Liver (tissue), 9 donors: ENCODE measurements around the gene FOCAD. TPM values are rescaled to one million over a fixed set of nuclear protein-coding genes. Genes with fewer than 3 reads are reported as not detected.

Experiments used
- DNase-seq: peaks from one replicate; pipeline ENCODE4 v3.0.0-alpha.2; 2017; ENCODE audit warnings: low spot score
- H3K27ac ChIP-seq, 2 donors: one replicate each; pipeline ENCODE4 v1.7.0; 2013; ENCODE audit warnings: inconsistent platforms in 2 of 2, low read length in 2 of 2, control low read depth in 1 of 2, low read depth in 1 of 2, mild to moderate bottlenecking in 1 of 2
- H3K27me3 ChIP-seq, 4 donors: one replicate each; pipeline versions ENCODE4 v1.6.1 to v1.7.0; 2013; ENCODE audit warnings: low read length in 3 of 4, inconsistent platforms in 1 of 4, mild to moderate bottlenecking in 1 of 4, moderate library complexity in 1 of 4; ENCODE audit not compliant: control insufficient read depth in 4 of 4, insufficient read depth in 4 of 4
- H3K36me3 ChIP-seq, 4 donors: one replicate each; pipeline versions ENCODE4 v1.6.1 to v1.7.0; 2013; ENCODE audit warnings: low read length in 3 of 4, mild to moderate bottlenecking in 3 of 4, low read depth in 1 of 4, moderate library complexity in 1 of 4; ENCODE audit not compliant: control insufficient read depth in 4 of 4, insufficient read depth in 3 of 4
- H3K4me1 ChIP-seq, 4 donors: one replicate each; pipeline versions ENCODE4 v1.6.1 to v1.7.0; 2013; ENCODE audit warnings: low read length in 3 of 4, mild to moderate bottlenecking in 3 of 4, moderate library complexity in 1 of 4; ENCODE audit not compliant: control insufficient read depth in 4 of 4, insufficient read depth in 4 of 4
- H3K4me3 ChIP-seq, 3 donors: one replicate each; pipeline versions ENCODE4 v1.6.1 to v1.7.0; 2013; ENCODE audit warnings: low read length in 3 of 3, control low read depth in 1 of 3, low read depth in 1 of 3, mild to moderate bottlenecking in 1 of 3
- H3K9ac ChIP-seq, 2 donors: one replicate each; pipeline ENCODE4 v1.7.0; 2013; ENCODE audit warnings: low read length in 2 of 2, mild to moderate bottlenecking in 2 of 2, moderate library complexity in 2 of 2, control low read depth in 1 of 2, low read depth in 1 of 2
- H3K9me3 ChIP-seq, 4 donors: one replicate each; pipeline versions ENCODE4 v1.6.1 to v1.7.0; 2013; ENCODE audit warnings: low read length in 3 of 4; ENCODE audit not compliant: control insufficient read depth in 4 of 4
- ATF3 ChIP-seq: IDR thresholded peaks from 2 replicates; pipeline ENCODE4 v1.6.1; 2016; ENCODE audit warnings: antibody characterized with exemption
- CTCF ChIP-seq: fragments of 150-350 bp; IDR thresholded peaks from 2 replicates; pipeline ENCODE4 v1.5.1; 2017; ENCODE audit warnings: improper control_type of control experiment, low read depth, low read length; ENCODE audit not compliant: missing input control
- EGR1 ChIP-seq, 2 donors: IDR thresholded peaks; 2 replicates each; pipeline ENCODE4 v1.6.1; 2016 to 2018; ENCODE audit warnings: antibody characterized with exemption in 2 of 2, low read depth in 2 of 2
- FOXA1 ChIP-seq: IDR thresholded peaks from 2 replicates; pipeline ENCODE4 v1.6.1; 2016; ENCODE audit warnings: antibody characterized with exemption
- FOXA2 ChIP-seq: IDR thresholded peaks from 2 replicates; pipeline ENCODE4 v1.6.1; 2016; ENCODE audit warnings: antibody characterized with exemption
- GABPA ChIP-seq, 2 donors: IDR thresholded peaks in 1 of 2; conservative IDR thresholded peaks in 1 of 2; 2 replicates each; pipeline ENCODE4 v1.6.1; 2016; ENCODE audit warnings: antibody characterized with exemption in 2 of 2, mild to moderate bottlenecking in 1 of 2, moderate library complexity in 1 of 2
- HNF4A ChIP-seq, 2 donors: conservative IDR thresholded peaks; 2 replicates each; pipeline ENCODE4 v1.6.1; 2016; ENCODE audit warnings: antibody characterized with exemption in 2 of 2, mild to moderate bottlenecking in 2 of 2
- HNF4G ChIP-seq: IDR thresholded peaks from 2 replicates; pipeline ENCODE4 v1.6.1; 2016; ENCODE audit warnings: antibody characterized with exemption
- JUND ChIP-seq, 2 donors: IDR thresholded peaks; 2 replicates each; pipeline ENCODE4 v1.6.1; 2016; ENCODE audit warnings: antibody characterized with exemption in 2 of 2
- NR2F2 ChIP-seq: IDR thresholded peaks from 2 replicates; pipeline ENCODE4 v1.6.1; 2016; ENCODE audit warnings: antibody characterized with exemption
- RAD21 ChIP-seq, 2 donors: IDR thresholded peaks; 2 replicates each; pipeline ENCODE4 v1.6.1; 2016; ENCODE audit warnings: antibody characterized with exemption in 2 of 2, mild to moderate bottlenecking in 2 of 2
- RXRA ChIP-seq, 2 donors: IDR thresholded peaks; 2 replicates each; pipeline ENCODE4 v1.6.1; 2017 to 2018; ENCODE audit warnings: antibody characterized with exemption in 2 of 2, mild to moderate bottlenecking in 1 of 2
- SP1 ChIP-seq: IDR thresholded peaks from 2 replicates; pipeline ENCODE4 v1.6.1; 2018; ENCODE audit warnings: antibody characterized with exemption, mild to moderate bottlenecking
- TAF1 ChIP-seq: conservative IDR thresholded peaks from 2 replicates; pipeline ENCODE4 v1.6.1; 2016; ENCODE audit warnings: antibody characterized with exemption, mild to moderate bottlenecking
- YY1 ChIP-seq: IDR thresholded peaks from 2 replicates; pipeline ENCODE4 v1.6.1; 2016; ENCODE audit warnings: antibody characterized with exemption, mild to moderate bottlenecking
- ZBTB33 ChIP-seq: IDR thresholded peaks from 2 replicates; pipeline ENCODE4 v1.6.1; 2016; ENCODE audit warnings: antibody characterized with exemption
- WGBS: extraction: QIAGEN DNeasy Blood & Tissue Kit; methylation state at CpG from one replicate; pipeline ENCODE4 v1.1.7; 2013; 5-methylcytosine and 5-hydroxymethylcytosine counted together
- polyA plus RNA-seq, 2 donors: library from polyadenylated mRNA; stranded (reverse) in 1 of 2; unstranded in 1 of 2; fragments of 200-250 nt in 1 of 2; fragments of >200 nt in 1 of 2; fragmentation: Nextera tagmentation in 1 of 2; extraction: Ambion mirVana in 1 of 2; gene quantifications; one replicate each; pipeline versions ENCODE4 v1.2.1 to v1.2.3, GENCODE V29; 2013 to 2015
- total RNA-seq, 2 donors: library from RNA; depleted of rRNA; stranded (reverse); fragments of >200 nt; gene quantifications; one replicate each; pipeline ENCODE4 v1.2.3, GENCODE V29; 2014
- TF ChIP-seq, protein P1 (sequence below): IDR thresholded peaks from 2 replicates; pipeline ENCODE4 v1.6.1; 2016; ENCODE audit warnings: antibody characterized with exemption
- TF ChIP-seq, protein P2 (sequence below): IDR thresholded peaks from 2 replicates; pipeline ENCODE4 v1.6.1; 2016; ENCODE audit warnings: antibody characterized with exemption, mild to moderate bottlenecking
- donor health status: healthy.
- donor health status: healthy.
- donor health status: healthy.
- donor health status: healthy.
- donor health status: healthy.

FOCAD gene
- total and polyA plus RNA-seq, 4 donors = 3.2 to 21.0 (median 10.3) TPM

DNA sequence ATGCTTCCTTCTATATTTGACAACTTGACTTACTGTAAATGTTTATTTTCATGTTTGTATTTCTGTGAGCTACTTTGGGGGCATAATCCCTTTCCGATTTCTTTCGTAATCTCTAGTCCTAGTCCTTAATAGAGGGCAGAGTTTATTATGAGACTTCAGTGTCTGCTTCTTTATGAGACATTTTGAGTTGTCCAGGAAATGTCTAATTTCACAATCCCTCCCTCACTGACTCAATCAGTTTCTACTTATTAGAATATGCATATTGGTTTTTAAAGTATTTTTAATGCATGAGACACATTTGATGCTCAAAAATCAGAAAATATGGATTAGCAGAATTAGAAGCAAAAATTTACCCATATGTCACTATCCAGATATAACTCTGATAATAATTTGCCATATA, 160.9 kb downstream of the FOCAD start:
- peaks cover 0 to 2% (median 0%) of the 10 kb centered on the region in 4 donors for H3K9me3 ChIP-seq
- no peak overlapping the region for H3K27ac ChIP-seq
- H3K4me3 ChIP-seq = no peak overlapping the region
- WGBS = 91% methylated on average over 2 of the region's 2 CpGs
- DNase-seq = no peak
- no peaks in the 10 kb centered on the region for H3K27me3 ChIP-seq
- H3K36me3 ChIP-seq = no peaks in the 10 kb centered on the region
- no peaks in the 10 kb centered on the region for H3K4me1 ChIP-seq
- TF ChIP-seq FOXA1 = no peak
- H3K9ac ChIP-seq = no peak overlapping the region

- H3K9ac ChIP-seq = no peak overlapping the region
- WGBS = 76% methylated on average over 2 of the region's 2 CpGs
These were observed 164.4 kb downstream of the FOCAD start for GRCh38 chr9:20848490-20848889.

More at GRCh38 chr9:20848490-20848889, 164.4 kb downstream of the FOCAD start:
- H3K27me3 ChIP-seq = no peaks in the 10 kb centered on the region
- TF ChIP-seq NR2F2 (no peak), CTCF (no peak), FOXA1 (no peak), SP1 (no peak), HNF4A (conservative IDR thresholded peaks at IDR 0.05) (no peak), RXRA (IDR thresholded peaks at IDR 0.05) (no peak), RAD21 (IDR thresholded peaks at IDR 0.05) (no peak), FOXA2 (no peak), EGR1 (IDR thresholded peaks at IDR 0.05; ENCODE audit: low read depth in 2 of 2) (no peak), ZBTB33 (no peak), HNF4G (no peak), TAF1 (no peak), GABPA (IDR thresholded peaks at IDR 0.05 in 1 of 2, conservative IDR thresholded peaks at IDR 0.05 in 1 of 2) (no peak), JUND (IDR thresholded peaks at IDR 0.05) (no peak), YY1 (no peak), ATF3 (no peak)
- TF ChIP-seq, protein P1, sequence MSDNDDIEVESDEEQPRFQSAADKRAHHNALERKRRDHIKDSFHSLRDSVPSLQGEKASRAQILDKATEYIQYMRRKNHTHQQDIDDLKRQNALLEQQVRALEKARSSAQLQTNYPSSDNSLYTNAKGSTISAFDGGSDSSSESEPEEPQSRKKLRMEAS = no peak
- TF ChIP-seq, protein P2, sequence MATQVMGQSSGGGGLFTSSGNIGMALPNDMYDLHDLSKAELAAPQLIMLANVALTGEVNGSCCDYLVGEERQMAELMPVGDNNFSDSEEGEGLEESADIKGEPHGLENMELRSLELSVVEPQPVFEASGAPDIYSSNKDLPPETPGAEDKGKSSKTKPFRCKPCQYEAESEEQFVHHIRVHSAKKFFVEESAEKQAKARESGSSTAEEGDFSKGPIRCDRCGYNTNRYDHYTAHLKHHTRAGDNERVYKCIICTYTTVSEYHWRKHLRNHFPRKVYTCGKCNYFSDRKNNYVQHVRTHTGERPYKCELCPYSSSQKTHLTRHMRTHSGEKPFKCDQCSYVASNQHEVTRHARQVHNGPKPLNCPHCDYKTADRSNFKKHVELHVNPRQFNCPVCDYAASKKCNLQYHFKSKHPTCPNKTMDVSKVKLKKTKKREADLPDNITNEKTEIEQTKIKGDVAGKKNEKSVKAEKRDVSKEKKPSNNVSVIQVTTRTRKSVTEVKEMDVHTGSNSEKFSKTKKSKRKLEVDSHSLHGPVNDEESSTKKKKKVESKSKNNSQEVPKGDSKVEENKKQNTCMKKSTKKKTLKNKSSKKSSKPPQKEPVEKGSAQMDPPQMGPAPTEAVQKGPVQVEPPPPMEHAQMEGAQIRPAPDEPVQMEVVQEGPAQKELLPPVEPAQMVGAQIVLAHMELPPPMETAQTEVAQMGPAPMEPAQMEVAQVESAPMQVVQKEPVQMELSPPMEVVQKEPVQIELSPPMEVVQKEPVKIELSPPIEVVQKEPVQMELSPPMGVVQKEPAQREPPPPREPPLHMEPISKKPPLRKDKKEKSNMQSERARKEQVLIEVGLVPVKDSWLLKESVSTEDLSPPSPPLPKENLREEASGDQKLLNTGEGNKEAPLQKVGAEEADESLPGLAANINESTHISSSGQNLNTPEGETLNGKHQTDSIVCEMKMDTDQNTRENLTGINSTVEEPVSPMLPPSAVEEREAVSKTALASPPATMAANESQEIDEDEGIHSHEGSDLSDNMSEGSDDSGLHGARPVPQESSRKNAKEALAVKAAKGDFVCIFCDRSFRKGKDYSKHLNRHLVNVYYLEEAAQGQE = no peak
- no peak overlapping the region for H3K27ac ChIP-seq
- H3K36me3 ChIP-seq = no peaks in the 10 kb centered on the region
- no peak overlapping the region for H3K4me3 ChIP-seq
- H3K4me1 ChIP-seq = no peaks in the 10 kb centered on the region
- no peak for DNase-seq
- no peaks in the 10 kb centered on the region for H3K9me3 ChIP-seq
